Measurements from ENCODE around the gene HOXA3. TPM values are rescaled to one million over a fixed set of nuclear protein-coding genes. Genes with fewer than 3 reads are reported as not detected.

The HOXA3 gene
- total RNA-seq, 1 experiment from 2014 or later: 4.1 TPM

Other genes with a start within 250 kb of the HOXA3 start
- gene HOXA1, start 56.6 kb downstream of the HOXA3 start, total RNA-seq (2022; extraction: Qiagen RNA extraction): 2.5 to 3.4 TPM (median 3.0 TPM) in 5 replicates
- gene HOXA2, start 49.9 kb downstream of the HOXA3 start, total RNA-seq (2022; extraction: Qiagen RNA extraction): 0.66 to 0.89 TPM (median 0.83 TPM) in 5 replicates
- 1.3 to 2.2 TPM (median 1.8 TPM) in 5 replicates for gene HOXA4, start 21.8 kb downstream of the HOXA3 start, total RNA-seq (2022; extraction: Qiagen RNA extraction)
- 3.4 to 6.8 TPM (median 5.8 TPM) in 5 replicates for gene HOXA5, start 8.9 kb downstream of the HOXA3 start, total RNA-seq (2022; extraction: Qiagen RNA extraction)
- 0.74 to 1.8 TPM (median 1.6 TPM) in 5 replicates for gene HOXA6, start 4.8 kb downstream of the HOXA3 start, total RNA-seq (2022; extraction: Qiagen RNA extraction)
- 4.1 to 5.5 TPM (median 5.0 TPM) in 5 replicates for gene HOXA7, start 4.1 kb upstream of the HOXA3 start, total RNA-seq (2022; extraction: Qiagen RNA extraction)
- gene HOXA9, start 13.0 kb upstream of the HOXA3 start, total RNA-seq (2022; extraction: Qiagen RNA extraction): 0.41 to 1.4 TPM (median 0.73 TPM) in 5 replicates
- gene HOXA10, start 21.7 kb upstream of the HOXA3 start, total RNA-seq (2022; extraction: Qiagen RNA extraction): 6.8 to 7.8 TPM (median 7.7 TPM) in 5 replicates
- 0.45 to 0.89 TPM (median 0.52 TPM) in 5 replicates for gene HOXA11, start 32.6 kb upstream of the HOXA3 start, total RNA-seq (2022; extraction: Qiagen RNA extraction)
- 1.7 to 2.2 TPM (median 2.1 TPM) in 5 replicates for gene HOXA13, start 47.5 kb upstream of the HOXA3 start, total RNA-seq (2022; extraction: Qiagen RNA extraction)
- 0.07 to 0.21 TPM (median 0.14 TPM) in 5 replicates for gene EVX1, start 90.2 kb upstream of the HOXA3 start, total RNA-seq (2022; extraction: Qiagen RNA extraction)